HG03060 (cell line): ENCODE measurements around the gene RND2.
"Not testable (repeated sequence)": the region's sequence is repeated elsewhere in the genome, so short reads cannot be mapped to it uniquely, and the experiment has no call there.

Experiments used
- ATAC-seq: cut with Tn5 transposase; IDR thresholded peaks from one replicate; pipeline ENCODE4 v1.9.1; 2021; ENCODE audit warnings: low read depth, moderate number of reproducible peaks; ENCODE audit not compliant: unreplicated experiment

The RND2 gene

GRCh38 chr17:43025766-43026537 lies 921 bp downstream of the RND2 start:
- ATAC-seq = no peak

GRCh38 chr17:43026595-43026994 lies 1.6 kb downstream of the RND2 start:
- ATAC-seq = no peak

- no peak for ATAC-seq
Observed at GRCh38 chr17:43027091-43028032, 2.3 kb downstream of the RND2 start.

GRCh38 chr17:43028221-43028861 lies 3.3 kb downstream of the RND2 start:
- no peak for ATAC-seq

- no peak for ATAC-seq
Observed at GRCh38 chr17:43030137-43030767, 5.2 kb downstream of the RND2 start.

GRCh38 chr17:43031666-43032065 lies 6.6 kb downstream of the RND2 start:
- no peak for ATAC-seq

- no peak for ATAC-seq
Observed at GRCh38 chr17:43033948-43034881, 9.2 kb downstream of the RND2 start.

- ATAC-seq = no peak
Observed at GRCh38 chr17:43034894-43035293, 9.9 kb downstream of the RND2 start.

GRCh38 chr17:43039646-43040045 lies 14.6 kb downstream of the RND2 start:
- ATAC-seq = no peak

- no peak for ATAC-seq
Observed at GRCh38 chr17:43040655-43041054, 15.6 kb downstream of the RND2 start.

- no peak for ATAC-seq
Observed at GRCh38 chr17:43042025-43042628, 17.1 kb downstream of the RND2 start.

- no peak for ATAC-seq
Observed at GRCh38 chr17:43043307-43043706, 18.3 kb downstream of the RND2 start.

- no peak for ATAC-seq
Observed at GRCh38 chr17:43044024-43044423, 19.0 kb downstream of the RND2 start.

GRCh38 chr17:43051969-43052368 lies 26.9 kb downstream of the RND2 start:
- ATAC-seq = no peak

GRCh38 chr17:43053008-43053407 lies 28.0 kb downstream of the RND2 start:
- not testable (repeated sequence) for ATAC-seq

GRCh38 chr17:43056051-43056450 lies 31.0 kb downstream of the RND2 start:
- ATAC-seq = no peak

- ATAC-seq = no peak
Observed at GRCh38 chr17:43062984-43063638, 38.1 kb downstream of the RND2 start.

GRCh38 chr17:43068570-43069367 lies 43.7 kb downstream of the RND2 start:
- no peak for ATAC-seq
